ENCODE data around the gene HAUS3.

The HAUS3 gene

DNA sequence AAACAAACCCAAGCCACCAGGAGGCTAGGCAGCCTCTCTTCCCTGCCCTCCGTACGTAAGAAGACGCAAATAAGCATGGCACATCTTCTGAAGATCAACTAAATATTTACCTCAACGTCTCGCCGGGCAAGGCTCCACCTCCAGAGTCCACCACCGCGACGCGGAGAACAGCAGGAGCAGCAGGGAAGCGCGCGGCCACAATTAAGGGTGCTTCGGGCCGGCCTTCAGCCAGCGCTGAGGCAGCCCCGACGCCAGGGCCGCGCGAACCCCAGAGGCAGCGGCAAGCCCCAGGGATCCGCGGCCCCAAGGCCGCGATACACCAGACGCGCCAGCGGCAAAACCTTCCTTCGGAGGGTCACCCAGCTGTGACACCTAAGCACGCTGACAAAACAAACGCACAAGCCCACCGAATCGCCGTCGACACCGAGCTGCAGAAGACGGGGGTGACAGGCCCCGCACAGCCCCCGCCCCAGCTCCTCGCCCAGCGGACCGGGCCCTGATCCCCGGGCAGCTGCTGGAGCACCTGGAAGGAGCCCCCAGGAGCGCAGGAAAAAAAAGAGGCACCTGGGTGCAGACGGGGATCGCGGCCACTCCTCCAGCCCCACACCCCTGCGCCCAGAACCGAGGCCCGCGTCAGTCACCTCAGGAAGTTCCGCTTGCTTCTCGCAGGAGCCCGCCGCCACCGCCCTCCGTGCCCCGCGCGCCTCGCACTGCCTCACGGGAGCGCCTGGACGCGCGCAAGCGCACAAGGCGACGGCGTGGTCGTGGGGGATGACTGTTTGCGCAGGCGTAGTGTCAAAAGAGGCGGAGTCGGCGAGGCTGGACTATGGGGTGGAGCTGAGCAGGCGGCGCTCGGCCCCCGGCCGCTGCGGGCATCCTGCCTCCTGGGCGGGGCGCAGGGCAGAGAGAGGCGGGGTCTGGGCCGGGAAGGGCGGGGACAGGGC, at the start of gene HAUS3, which contains the start of gene POLN:
Gene HAUS3, minus strand, starts transcription at position 712 of the 944 bp plus-strand sequence. CDS start 1,175 bp downstream, outside the sequence.
Gene POLN, minus strand, starts transcription at position 712 of the 944 bp plus-strand sequence. CDS start 12,890 bp downstream, outside the sequence.
- DNase-seq, result peak; percentile 99

GRCh38 chr4:2290974-2291704, 49.2 kb upstream of the HAUS3 start:
- DNase-seq, result peak; percentile 75

GRCh38 chr4:2290488-2290887, 48.6 kb upstream of the HAUS3 start:
- peak; percentile 47 for DNase-seq

- peak; percentile 23 for DNase-seq
These were observed 48.0 kb upstream of the HAUS3 start for GRCh38 chr4:2289955-2290333.

DNA sequence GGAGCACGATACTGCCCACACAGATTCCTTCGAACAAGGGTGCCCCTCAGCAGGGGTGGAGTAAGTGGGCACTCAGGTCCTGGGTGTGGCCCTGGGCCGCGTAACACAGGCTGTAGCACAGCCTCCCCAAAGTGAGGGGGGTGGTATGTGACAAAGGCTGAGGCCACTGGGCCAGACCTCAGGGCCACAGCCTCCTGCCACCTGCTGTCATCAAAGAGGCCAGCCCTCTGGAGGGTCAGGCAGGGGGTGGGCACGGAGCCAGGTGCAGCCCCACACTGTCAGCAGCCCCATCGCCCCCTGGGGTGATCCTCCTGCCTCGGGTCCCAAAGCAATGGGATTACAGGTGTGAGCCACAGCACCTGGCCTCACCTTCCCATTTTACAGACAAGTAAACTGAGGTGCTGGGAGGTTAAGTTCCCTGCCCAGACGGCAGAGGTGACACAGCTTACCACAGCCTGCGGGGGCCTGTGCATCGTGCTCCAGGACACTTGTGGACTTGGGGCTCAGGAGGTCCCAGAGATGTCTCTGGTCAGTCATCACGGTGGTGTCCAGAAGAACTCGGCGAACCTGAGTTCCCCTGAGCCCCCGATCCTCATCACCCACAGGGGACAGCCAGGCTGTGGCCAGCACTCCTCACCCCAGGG, 47.5 kb upstream of the HAUS3 start:
- DNase-seq, result peak; percentile 17

- no peak for DNase-seq
These were observed 46.2 kb upstream of the HAUS3 start for GRCh38 chr4:2288051-2288541.

- DNase-seq, result no peak
These were observed 45.6 kb upstream of the HAUS3 start for GRCh38 chr4:2287594-2287915.

DNA sequence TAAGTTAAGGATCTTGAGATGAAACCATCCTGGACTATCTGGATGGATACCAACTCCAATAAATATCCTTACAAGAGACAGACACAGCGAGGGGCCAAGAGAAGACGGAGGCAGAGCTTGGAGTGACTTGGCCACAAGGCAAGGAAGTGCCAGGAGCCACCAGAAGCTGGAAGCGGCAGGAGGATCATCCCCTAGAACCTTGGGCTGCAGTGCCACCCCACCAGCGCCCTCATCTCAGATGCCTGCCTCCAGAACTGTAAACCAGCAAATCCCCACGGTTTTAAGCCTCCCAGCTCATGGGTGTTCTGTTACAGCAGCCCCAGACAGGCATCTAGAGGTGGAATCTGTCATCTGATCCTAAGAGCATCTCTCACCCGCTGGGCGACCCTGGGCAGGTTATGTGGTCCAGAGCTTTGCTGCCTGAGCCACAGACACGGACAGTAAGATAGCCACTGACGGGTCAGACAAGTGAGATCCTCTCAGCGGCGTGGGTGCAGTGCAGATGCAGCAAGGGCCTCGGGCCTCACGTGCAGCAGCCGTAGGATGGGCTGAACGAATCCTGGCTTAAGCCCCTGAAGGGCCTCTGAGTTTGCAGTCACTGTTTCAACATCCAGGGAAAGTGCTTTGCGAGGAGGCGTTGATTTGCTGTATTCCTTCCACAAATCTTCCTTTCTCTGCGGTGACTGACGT, 45.1 kb upstream of the HAUS3 start:
- no peak for DNase-seq

DNA sequence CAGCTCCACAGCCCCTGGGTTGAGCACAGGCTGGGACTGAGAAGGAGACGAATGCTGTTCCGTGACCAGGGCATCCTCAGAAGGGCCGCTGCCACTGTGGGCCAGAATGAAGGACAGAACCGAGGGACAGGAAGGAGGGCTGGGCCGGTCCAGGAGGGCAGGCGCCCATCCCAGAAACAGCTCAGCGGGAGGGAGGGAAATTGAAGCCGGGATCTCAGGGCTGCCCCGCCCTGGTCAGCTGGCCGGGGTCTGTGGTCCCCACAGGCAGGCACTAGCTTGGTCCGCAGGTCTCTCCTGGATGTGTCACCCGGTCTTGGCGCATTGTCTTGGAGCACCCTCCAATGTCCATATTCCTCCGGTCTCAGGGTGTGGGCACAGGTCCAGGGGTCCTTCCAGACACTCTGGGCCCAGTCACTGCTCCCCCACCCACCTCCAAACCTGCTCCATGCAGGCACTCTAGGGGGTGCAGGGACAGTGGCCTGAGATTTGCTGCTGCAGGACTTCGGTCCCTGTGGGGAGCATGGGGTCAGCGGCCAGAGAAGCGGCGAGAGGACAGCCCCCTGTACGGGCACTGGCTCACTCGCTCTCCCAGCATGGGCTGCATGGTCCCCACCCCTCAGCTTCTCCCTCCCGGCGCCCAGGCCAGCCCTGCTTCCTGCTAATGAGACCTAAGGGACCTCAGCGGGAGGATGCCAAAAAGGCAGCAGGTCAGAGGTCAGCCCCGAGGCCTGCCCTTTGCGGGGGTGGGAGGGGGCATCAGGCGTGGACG, 43.9 kb upstream of the HAUS3 start:
- no peak for DNase-seq

DNA sequence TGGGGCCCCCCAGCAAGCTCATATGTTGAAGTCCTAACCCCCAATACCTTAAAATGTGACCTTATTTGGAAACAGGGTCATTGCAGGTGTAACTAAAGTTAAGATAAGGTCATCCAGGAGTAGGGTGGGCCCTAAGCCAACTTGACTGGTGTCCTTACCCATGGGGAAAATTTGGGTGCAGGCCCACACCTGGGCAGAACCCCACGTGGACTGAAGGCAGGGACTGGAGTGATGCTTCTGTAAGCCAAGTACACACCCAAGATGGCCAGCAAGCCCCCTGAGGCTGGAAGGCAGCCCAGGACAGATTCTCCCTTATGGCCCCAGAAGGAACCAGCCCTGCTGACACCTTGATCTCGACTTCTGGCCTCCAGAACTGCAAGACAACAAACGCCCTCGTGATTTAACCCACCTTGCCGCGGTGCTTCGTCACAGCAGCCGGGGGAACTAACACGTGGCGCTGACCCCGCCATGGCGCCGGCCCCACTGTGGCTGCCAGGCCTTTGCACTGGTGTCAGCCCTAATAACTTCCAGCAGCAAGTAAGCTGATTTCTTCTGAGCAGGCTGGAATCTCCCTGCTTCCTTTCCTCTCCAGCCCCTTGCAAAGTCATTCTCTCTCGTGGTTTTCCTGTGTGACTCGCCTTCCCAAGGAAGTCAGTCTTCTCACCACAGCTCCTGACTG, 43.2 kb upstream of the HAUS3 start:
- DNase-seq, result no peak

DNA sequence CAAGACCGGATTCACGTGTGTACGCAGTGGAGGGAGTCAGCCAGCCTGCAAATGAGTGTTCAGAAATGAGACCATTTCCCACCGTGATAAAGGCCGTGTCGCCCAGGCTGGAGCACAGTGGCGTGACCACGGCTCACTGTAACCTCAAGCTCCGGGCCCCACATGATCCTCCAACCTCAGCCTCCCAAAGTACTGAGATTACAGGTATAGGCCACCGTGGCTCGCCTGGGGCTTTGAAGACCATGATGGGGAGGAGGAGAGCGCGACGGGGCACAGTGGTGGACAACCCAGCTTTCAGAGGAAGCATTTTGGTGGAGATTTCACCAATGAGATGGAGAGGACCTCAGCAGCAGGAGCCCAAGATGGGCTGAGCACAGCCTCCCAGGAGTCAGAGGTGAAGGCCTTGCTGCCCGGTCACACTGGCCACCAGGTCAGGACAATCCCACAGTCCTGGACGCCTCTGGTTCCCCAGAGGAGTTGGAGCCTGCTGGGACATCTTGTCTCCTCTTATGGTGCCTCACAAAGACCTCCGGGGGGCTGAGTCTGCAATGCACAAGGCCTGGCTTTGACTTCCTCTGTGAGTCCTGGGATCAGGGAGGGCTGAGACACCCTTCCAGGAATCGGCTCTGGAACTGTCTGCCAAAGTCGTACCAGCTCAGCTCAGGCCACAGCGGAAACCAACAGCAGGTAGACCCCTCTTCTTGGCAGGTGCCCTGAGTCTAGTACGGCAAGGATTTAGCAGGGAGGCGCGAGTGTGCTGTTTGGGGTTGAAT, 42.4 kb upstream of the HAUS3 start:
- DNase-seq, result no peak

GRCh38 chr4:2283199-2283711, 41.3 kb upstream of the HAUS3 start:
- DNase-seq, result no peak

GRCh38 chr4:2281575-2282343, 39.8 kb upstream of the HAUS3 start:
- peak; percentile 81 for DNase-seq

GRCh38 chr4:2280531-2281300, 38.8 kb upstream of the HAUS3 start:
- DNase-seq, result no peak

GRCh38 chr4:2277956-2278355, 36.0 kb upstream of the HAUS3 start:
- DNase-seq, result no peak

DNA sequence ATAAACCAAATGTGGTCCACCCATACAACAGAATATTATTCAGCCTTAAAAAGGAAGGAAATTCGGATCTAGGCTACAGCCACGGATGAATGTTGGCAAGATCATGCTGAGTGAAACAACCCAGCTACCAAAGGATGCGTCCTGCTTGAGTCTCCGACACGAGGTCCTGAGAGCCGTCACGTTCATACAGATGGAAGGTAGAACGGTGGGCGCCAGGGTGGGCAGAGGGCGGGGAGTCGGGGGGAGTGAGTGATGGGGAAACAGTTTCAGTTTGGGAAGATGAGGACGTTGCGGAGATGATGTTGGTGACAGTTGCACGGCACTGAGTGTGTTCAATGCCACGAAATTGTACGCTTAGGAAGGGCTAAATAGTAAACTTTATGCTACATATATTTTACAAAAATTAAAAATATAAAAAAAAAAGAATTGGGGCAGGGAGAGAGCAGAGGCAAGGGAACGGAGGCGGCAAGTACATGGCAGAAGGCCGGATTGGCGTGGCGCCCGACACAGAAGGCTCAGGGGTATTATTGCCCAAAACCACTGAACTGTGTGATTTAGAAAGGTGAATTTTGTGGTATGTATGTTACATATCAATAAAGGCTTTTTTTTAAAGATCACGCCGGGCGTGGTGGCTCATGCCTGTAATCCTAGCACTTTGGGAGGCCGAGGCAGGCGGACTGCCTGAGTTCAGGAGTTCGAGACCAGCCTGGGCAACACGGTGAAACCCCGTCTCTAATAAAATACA, 34.8 kb upstream of the HAUS3 start:
- no peak for DNase-seq

DNA sequence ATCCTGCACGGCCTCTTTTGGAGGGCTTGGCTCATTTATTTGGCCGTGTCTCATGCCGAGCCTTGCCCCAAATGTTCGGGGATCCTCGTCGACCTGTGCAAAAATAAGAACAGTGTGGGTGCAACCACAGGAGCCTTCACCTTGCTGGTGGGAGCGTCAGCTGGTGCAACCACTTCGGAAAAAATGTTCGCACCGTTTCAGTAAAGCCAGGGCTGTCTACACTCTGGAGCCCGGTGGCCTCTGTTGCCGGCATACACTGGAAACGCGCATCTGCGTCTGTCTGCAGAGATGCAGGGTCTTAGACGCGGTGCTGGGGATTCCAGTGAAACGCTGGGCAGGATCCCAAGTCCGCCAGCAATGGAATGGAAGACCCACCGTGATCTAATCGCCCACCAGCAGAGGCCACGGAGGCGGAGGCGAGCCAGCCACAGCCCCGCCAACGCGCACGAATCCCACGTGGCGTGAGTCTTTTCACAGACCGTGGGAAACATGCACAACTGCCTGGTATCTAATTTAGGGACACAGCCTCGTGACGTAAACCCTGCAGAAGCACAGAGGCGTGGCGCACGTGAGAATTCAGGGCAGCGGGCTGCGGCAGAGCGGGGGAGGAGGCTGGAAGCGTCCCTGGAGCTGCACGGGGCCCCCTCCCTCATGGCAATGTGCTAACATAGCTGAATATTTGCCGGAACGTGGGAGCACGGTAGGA, 33.8 kb upstream of the HAUS3 start:
- DNase-seq, result no peak

Data from activated T-cell treated with anti-CD3 and anti-CD28 coated beads, Interleukin-2, amount 50 U/mL, for 1 hour (primary cell).